Epithelial cell of prostate (primary cell): ENCODE measurements around the gene OLA1.

Experiments
- DNase-seq: peaks from one replicate; pipeline ENCODE4 v3.0.0-alpha.2; 2011; ENCODE audit warnings: low read depth, low spot score
- H3K27ac ChIP-seq: fragments of 450-650 bp; 2 replicates; pipeline ENCODE4 v1.5.1; 2017; ENCODE audit warnings: mild to moderate bottlenecking

Gene OLA1

DNA sequence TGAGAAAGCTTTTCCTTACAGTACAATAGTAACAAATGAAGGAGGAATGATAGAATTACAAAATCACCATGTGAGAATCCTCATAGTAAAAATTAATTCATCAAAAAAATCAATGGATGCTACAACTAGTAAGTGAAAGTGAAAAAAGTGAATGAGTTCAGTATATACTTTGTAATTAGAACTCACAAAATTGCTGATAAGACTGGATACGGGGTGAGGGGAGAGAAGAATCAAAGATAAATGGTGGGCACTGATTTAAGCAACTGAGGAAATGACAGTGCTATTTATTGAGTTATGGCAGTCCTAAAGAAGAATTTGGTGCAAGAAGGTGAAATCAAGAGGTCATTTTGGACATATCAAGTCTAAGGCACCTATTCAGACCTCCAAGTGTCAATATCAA lies 20.6 kb downstream of the OLA1 start:
- no peak for DNase-seq
- no peak overlapping the region for H3K27ac ChIP-seq

GRCh38 chr2:174224665-174225288 lies 23.6 kb downstream of the OLA1 start:
- no peak overlapping the region for H3K27ac ChIP-seq
- no peak for DNase-seq

GRCh38 chr2:174224125-174224524 lies 24.2 kb downstream of the OLA1 start:
- H3K27ac ChIP-seq: no peak overlapping the region
- no peak for DNase-seq

GRCh38 chr2:174223388-174223787 lies 24.9 kb downstream of the OLA1 start:
- DNase-seq: no peak
- H3K27ac ChIP-seq: no peak overlapping the region

DNA sequence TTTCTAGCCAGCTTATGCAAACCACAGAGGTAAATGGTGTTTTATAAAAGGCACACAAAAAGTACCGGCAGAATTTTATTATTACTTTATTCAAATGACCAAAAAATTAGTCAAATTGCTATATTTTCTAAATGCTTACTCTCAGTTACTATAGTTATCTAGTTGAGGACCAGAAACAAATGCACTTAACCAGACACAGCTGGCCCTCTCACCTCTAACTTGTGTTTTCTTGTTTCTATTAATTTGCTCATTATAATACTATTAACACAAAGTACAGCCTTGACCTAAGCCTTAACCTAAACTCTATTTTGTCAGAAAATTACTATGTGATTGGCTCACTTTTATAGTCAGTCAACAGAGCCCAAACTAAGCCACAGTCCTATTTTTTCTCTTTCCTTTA lies 26.2 kb downstream of the OLA1 start:
- no peak for DNase-seq
- no peak overlapping the region for H3K27ac ChIP-seq

DNA sequence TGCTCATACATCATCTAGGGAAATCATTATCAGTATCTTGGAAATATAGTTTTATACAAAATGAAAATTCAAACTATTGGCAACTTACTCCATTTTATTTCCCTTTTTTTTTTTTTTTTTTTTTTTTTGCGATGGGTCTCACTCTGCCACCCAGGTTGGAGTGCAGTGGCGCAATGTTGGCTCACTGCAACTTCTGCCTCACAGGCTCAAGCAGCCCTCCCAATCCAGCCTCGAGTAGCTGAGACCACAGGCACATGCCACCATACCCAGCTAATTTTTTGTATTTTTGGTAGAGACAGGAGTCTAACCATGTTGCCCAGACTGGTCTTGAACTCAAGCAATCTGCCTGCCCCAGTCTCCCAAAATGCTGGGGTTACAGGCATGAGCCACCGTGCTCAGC lies 29.0 kb downstream of the OLA1 start:
- H3K27ac ChIP-seq: no peak overlapping the region
- DNase-seq: no peak

GRCh38 chr2:174218773-174219172 lies 29.6 kb downstream of the OLA1 start:
- DNase-seq: no peak
- H3K27ac ChIP-seq: no peak overlapping the region

- DNase-seq: no peak
- no peak overlapping the region for H3K27ac ChIP-seq
Observed at GRCh38 chr2:174217869-174218268, 30.5 kb downstream of the OLA1 start.

DNA sequence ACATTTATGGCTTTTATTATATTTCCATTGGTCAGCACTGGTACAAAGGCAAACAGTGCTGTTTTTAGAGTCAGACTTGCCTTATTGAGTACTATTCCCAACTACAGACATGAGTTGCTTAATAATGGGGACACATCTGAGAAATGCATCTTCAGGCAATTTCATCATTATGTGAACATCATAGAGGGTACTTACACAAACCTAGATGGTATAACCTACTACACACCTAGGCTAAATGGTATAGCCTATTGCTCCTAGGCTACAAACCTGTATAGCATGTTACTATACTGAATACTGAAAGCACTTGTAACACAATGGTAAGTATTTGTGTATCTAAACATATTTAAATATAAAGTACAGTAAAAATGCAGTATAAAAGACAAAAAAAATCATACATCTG lies 36.4 kb downstream of the OLA1 start:
- DNase-seq: no peak

GRCh38 chr2:174210862-174211261 lies 37.5 kb downstream of the OLA1 start:
- no peak overlapping the region for H3K27ac ChIP-seq
- DNase-seq: no peak

More for the DNA sequence above, 36.4 kb downstream of the OLA1 start:
- H3K27ac ChIP-seq: no peak overlapping the region

DNA sequence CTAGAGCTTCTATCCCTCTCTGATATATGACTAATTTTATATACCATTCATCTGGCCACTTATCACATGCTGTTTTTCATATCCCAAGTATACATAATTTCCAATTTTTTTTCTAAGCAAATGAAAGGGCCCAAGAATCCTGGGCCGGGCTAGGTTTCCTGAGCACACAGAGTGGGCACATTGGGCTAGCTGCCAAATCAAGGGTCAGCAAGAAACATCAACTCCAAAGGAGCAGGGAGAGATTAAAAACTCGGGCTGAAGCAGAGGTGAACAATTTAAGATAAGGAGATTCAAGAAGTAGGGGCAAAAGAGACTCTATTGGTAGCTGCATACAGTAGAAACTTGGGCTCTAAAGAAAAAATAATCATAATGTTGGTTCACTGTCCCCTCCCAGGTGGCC lies 39.0 kb downstream of the OLA1 start:
- H3K27ac ChIP-seq: no peak overlapping the region
- no peak for DNase-seq

DNA sequence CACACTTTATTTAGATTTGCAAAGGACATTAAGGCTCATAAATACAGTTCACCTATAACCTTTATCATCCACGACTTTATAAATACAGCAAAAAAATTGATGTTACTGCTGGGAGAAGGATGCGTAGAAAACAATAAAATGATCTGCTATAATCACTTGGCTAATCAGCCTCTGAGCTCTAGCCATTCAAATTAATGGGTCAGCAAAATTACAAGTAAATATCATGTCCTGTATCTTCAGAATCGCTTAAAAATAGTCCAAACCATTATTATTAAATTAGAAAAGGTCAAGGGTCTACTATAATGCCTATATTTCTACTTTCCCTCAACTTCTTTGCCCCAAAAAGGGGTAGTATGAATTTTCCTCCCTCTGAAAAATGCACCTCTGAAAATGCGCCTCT lies 40.3 kb downstream of the OLA1 start:
- H3K27ac ChIP-seq: no peak overlapping the region
- DNase-seq: no peak

DNA sequence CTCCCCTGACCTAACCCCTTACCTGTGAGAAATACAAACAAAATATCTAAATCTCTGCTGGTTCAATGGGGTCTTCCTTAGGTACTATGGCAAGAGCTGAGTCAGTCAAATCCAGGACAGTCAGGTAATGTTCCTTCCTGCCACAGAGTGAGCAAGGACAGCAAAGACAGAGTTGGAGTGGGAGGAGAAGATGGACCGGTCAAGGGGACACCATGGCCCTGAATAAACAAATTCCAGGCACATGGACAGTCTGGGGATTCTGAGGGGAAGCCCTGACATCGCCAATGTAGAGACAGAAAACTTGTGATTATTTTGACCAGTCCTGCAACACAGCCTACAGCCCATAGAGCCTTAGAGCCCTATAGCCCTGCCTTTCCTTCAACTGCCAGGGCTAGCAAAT lies 42.8 kb downstream of the OLA1 start:
- no peak for DNase-seq
- H3K27ac ChIP-seq: no peak overlapping the region

DNA sequence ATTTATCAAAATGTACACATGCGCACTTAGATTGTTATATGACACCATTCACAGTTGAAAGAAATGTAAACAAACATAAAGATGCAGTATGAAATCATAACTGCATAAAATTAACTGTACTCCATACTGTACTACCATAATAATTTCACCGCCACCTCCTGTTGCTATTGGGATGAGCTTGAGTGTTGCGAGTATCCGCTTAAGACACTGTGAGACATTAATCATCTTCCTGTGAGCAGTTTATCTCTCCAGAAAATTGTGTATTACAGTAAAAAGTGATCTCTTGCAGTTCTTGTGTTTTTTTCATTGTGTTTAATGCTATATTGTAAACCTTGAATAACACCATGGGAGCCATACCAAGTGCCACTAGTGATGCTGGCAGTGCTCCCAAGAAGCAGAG lies 46.1 kb downstream of the OLA1 start:
- H3K27ac ChIP-seq: no peak overlapping the region
- no peak for DNase-seq

GRCh38 chr2:174198846-174199564 lies 49.3 kb downstream of the OLA1 start:
- DNase-seq: peak; percentile 6

GRCh38 chr2:174195253-174195652 lies 53.1 kb downstream of the OLA1 start:
- H3K27ac ChIP-seq: no peak overlapping the region
- DNase-seq: no peak

More at GRCh38 chr2:174198846-174199564, 49.3 kb downstream of the OLA1 start:
- no peak overlapping the region for H3K27ac ChIP-seq

DNA sequence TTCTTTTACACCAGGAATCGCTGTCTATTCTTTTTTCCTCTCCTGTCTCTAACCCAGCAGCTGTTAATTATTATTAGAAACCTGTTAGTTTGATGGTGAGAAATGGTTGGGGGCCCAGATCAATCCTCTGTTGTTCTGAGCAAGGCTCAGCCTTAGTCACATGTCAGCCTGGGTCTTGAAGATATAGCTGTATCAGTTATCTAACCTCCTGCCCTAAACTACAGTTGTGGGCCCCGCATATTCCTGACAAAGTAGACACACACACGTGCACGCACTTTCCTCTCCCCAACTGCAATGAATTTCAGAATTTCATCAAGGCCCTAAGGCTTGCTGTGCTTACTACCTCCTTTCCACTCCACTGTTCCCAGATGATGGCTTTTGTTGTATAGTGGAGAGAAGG lies 54.6 kb downstream of the OLA1 start:
- DNase-seq: no peak
- H3K27ac ChIP-seq: no peak overlapping the region

DNA sequence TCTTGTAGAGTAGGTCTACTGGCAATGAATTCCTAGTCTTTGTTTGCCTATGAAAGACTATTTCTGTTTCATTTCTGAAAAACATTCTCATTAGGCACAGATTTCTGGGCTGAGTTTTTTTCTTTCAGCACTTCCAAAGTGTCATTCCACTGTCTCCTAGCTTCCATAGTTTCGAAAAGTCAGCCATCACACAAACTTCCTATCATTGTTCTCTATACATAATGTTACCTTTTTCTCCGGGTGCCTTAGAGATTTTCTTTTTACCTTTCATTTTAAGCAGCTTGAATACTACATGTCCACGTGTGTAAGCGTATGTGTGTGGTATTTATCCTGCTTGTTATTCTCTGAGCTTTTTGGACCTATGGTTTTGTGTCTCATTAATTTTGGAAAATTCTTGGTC lies 55.7 kb downstream of the OLA1 start:
- DNase-seq: no peak
- no peak overlapping the region for H3K27ac ChIP-seq

DNA sequence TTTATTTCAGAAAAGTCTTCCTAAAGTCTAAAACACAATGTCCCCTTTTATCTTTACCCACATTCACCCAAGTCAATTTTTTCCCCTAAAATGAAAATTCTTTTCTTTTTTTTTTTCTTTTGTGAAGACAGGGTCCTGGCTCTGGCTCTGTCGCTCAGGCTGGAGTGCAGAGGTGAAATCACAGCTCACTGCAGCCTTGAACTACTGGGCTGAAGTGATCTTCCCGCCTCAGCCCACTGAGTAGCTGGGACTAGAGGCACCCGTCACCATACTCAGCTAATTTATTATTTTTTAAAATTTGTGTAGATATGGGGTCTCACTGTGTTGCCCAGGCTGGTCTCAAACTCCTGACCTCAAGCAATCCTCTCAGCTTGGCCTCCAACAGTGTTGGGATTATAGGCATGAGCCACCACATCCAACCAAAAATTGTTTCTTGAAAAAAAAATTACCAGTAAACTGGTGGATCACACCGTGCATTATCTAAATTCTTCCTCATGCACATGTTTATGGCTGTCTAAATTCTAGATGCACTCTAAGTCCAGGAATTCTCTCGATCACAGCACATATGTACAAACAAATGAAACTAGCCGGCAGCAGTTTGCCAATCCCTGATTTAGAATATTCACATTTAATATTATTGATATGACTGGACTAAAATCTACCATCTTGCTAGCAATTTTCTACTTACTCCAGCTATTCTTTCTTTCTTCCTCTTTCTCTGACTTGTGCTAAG lies 56.8 kb downstream of the OLA1 start:
- DNase-seq: no peak
- no peak overlapping the region for H3K27ac ChIP-seq

- DNase-seq: no peak
- H3K27ac ChIP-seq: no peak overlapping the region
Observed at GRCh38 chr2:174184915-174185314, 63.4 kb downstream of the OLA1 start.

- DNase-seq: no peak
- no peak overlapping the region for H3K27ac ChIP-seq
Observed at GRCh38 chr2:174184504-174184903, 63.8 kb downstream of the OLA1 start.
